ENCODE data around the gene IFITM5. TPM values are rescaled to one million over a fixed set of nuclear protein-coding genes. Genes with fewer than 3 reads are reported as not detected.
A peak's percentile ranks its signal among the peaks of the same experiment; 100 is the strongest.
"Not testable (repeated sequence)": the region's sequence is repeated elsewhere in the genome, so short reads cannot be mapped to it uniquely, and the experiment has no call there.

IFITM5 gene
- total RNA-seq, 2 donors from 2014 or later, result not detected

DNA sequence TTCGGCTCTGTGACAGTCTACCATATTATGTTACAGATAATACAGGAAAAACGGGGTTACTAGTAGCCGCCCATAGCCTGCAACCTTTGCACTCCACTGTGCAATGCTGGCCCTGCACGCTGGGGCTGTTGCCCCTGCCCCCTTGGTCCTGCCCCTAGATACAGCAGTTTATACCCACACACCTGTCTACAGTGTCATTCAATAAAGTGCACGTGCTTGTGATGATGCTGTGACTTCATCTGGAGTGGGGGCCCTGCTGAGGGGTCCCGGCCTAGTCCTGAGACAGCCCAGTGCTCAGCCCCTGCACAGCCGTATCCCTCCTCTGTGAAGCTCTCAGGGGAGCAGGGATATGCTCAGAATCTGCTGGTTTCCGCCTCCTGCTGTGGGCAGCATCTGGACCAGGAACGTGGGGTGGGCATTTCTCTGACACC lies 15.7 kb upstream of the IFITM5 start:
- Mint-ChIP-seq H3K4me1 (peaks cover 32% of the 10 kb centered on the region), H3K4me3 (peak overlapping the region; percentile 94), H3K36me3 (ENCODE audit: low read depth) (peaks cover 13% of the 10 kb centered on the region), H3K27ac (peak overlapping the region; percentile 90), H3K27me3 (ENCODE audit: insufficient read depth) (no peaks in the 10 kb centered on the region), H3K9me3 (no peaks in the 10 kb centered on the region)
- H3K27me3 ChIP-seq (ENCODE audit: control insufficient read depth, insufficient read depth, low read length, poor library complexity, severe bottlenecking), result no peaks in the 10 kb centered on the region
- 12 to 39% methylated on average over 7 to 9 of the region's 9 CpGs for WGBS, 2 experiments (ENCODE audit: insufficient coverage in 1 of 2, insufficient read length in 1 of 2)
- H3K4me3 ChIP-seq (ENCODE audit: low read length), result peak overlapping the region; percentile 100
- H3K9ac ChIP-seq (ENCODE audit: extremely low read depth, low read length, poor library complexity, severe bottlenecking), result peak overlapping the region; percentile 95
- TF ChIP-seq CTCF (conservative IDR thresholded peaks at IDR 0.05), result no peak
- peaks cover 11% of the 10 kb centered on the region for H3K36me3 ChIP-seq (ENCODE audit: control insufficient read depth, insufficient read depth, low read length)
- peaks cover 13% of the 10 kb centered on the region for H3K4me1 ChIP-seq (ENCODE audit: control insufficient read depth, insufficient read depth, low read length)
- no peak overlapping the region for H3K27ac ChIP-seq (ENCODE audit: low read depth, low read length)
- no peaks in the 10 kb centered on the region for H3K9me3 ChIP-seq (ENCODE audit: control insufficient read depth, low read length)
- no peak for DNase-seq

- H3K36me3 ChIP-seq (ENCODE audit: control insufficient read depth, insufficient read depth, low read length), result peaks cover 11% of the 10 kb centered on the region
- not testable (repeated sequence) for H3K27me3 ChIP-seq (ENCODE audit: control insufficient read depth, insufficient read depth, low read length, poor library complexity, severe bottlenecking); H3K9me3 ChIP-seq (ENCODE audit: control insufficient read depth, low read length); DNase-seq; H3K9me3 Mint-ChIP-seq; H3K27ac ChIP-seq (ENCODE audit: low read depth, low read length); H3K27me3 Mint-ChIP-seq (ENCODE audit: insufficient read depth)
- 0% methylated on average over 2 of the region's 6 CpGs; no CpG with 5 or more reads in 1 of the 2 experiments for WGBS, 2 experiments (ENCODE audit: insufficient coverage in 1 of 2, insufficient read length in 1 of 2)
- H3K4me1 ChIP-seq (ENCODE audit: control insufficient read depth, insufficient read depth, low read length), result peaks cover 13% of the 10 kb centered on the region
- H3K9ac ChIP-seq (ENCODE audit: extremely low read depth, low read length, poor library complexity, severe bottlenecking), result peak overlapping the region; percentile 95
- H3K4me3 ChIP-seq (ENCODE audit: low read length), result peak overlapping the region; percentile 100
- peaks cover 13% of the 10 kb centered on the region for H3K36me3 Mint-ChIP-seq (ENCODE audit: low read depth)
- peak overlapping the region; percentile 90 for H3K27ac Mint-ChIP-seq
- peaks cover 34% of the 10 kb centered on the region for H3K4me1 Mint-ChIP-seq
- peak overlapping the region; percentile 94 for H3K4me3 Mint-ChIP-seq
These were observed 15.2 kb upstream of the IFITM5 start for GRCh38 chr11:314554-314875.

DNA sequence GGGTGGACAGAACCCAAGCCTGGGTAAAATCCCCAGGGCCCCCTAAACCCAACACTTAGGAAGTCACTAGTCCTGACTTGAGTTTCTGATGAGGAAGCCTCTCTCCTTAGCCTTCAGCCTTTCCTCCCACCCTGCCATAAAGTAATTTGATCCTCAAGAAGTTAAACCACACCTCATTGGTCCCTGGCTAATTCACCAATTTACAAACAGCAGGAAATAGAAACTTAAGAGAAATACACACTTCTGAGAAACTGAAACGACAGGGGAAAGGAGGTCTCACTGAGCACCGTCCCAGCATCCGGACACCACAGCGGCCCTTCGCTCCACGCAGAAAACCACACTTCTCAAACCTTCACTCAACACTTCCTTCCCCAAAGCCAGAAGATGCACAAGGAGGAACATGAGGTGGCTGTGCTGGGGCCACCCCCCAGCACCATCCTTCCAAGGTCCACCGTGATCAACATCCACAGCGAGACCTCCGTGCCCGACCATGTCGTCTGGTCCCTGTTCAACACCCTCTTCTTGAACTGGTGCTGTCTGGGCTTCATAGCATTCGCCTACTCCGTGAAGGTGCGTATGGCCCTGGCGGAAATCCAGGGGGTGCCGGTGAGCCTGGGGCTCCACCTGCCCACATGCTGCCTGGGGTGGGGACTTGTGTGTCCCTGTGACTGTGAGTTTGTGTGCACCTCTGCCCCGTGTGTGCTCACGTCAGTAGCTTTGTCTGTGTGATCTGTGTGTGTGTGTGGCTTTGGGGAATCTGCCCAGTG lies 14.6 kb upstream of the IFITM5 start, which contains the start of gene IFITM1:
TSS of gene IFITM1 (plus strand) at position 254 of the 767 bp plus-strand sequence. CDS start at position 385, 131 bp downstream.
- TF ChIP-seq CTCF (conservative IDR thresholded peaks at IDR 0.05), result no peak
- Histone ChIP-seq H3K4me3 (ENCODE audit: low read length) (peak within 1 kb of the TSS; percentile 100), H3K4me1 (ENCODE audit: control insufficient read depth, insufficient read depth, low read length) (peaks cover 13% of the 10 kb centered on the region), H3K36me3 (ENCODE audit: control insufficient read depth, insufficient read depth, low read length) (peaks cover 11% of the 10 kb centered on the region), H3K9ac (ENCODE audit: extremely low read depth, low read length, poor library complexity, severe bottlenecking) (peak within 1 kb of the TSS; percentile 95), H3K27ac (ENCODE audit: low read depth, low read length) (no peak within 1 kb of the TSS), H3K27me3 (ENCODE audit: control insufficient read depth, insufficient read depth, low read length, poor library complexity, severe bottlenecking) (no peaks in the 10 kb centered on the region), H3K9me3 (ENCODE audit: control insufficient read depth, low read length) (no peaks in the 10 kb centered on the region)
- peak within 1 kb of the TSS; percentile 90 for H3K27ac Mint-ChIP-seq
- H3K4me3 Mint-ChIP-seq, result peak within 1 kb of the TSS; percentile 94
- no peaks in the 10 kb centered on the region for H3K9me3 Mint-ChIP-seq
- no peaks in the 10 kb centered on the region for H3K27me3 Mint-ChIP-seq (ENCODE audit: insufficient read depth)
- peaks cover 38% of the 10 kb centered on the region for H3K4me1 Mint-ChIP-seq
- DNase-seq, result peak; percentile 83
- peaks cover 13% of the 10 kb centered on the region for H3K36me3 Mint-ChIP-seq (ENCODE audit: low read depth)
- 2 to 7% methylated on average over 6 to 18 of the region's 18 CpGs for WGBS, 2 experiments (ENCODE audit: insufficient coverage in 1 of 2, insufficient read length in 1 of 2)
